Hepatocyte (in vitro differentiated cells): ENCODE data around the gene PELI3. TPM values are rescaled to one million over a fixed set of nuclear protein-coding genes. Genes with fewer than 3 reads are reported as not detected.

ENCODE experiments used
- DNase-seq: peaks from one replicate; pipeline ENCODE4 v3.0.0-alpha.2; 2016; ENCODE audit warnings: low spot score
- H2AFZ ChIP-seq: fragments of 200-600 bp; sonication (generic); 2 replicates; pipeline ENCODE4 v1.6.0; 2016; ENCODE audit warnings: antibody characterized with exemption, mild to moderate bottlenecking
- H3K27ac ChIP-seq: fragments of 200-600 bp; sonication (generic); 2 replicates; pipeline ENCODE4 v1.5.1; 2016; ENCODE audit warnings: mild to moderate bottlenecking
- H3K27me3 ChIP-seq: fragments of 200-600 bp; sonication (generic); 2 replicates; pipeline ENCODE4 v1.6.1; 2016
- H3K36me3 ChIP-seq: fragments of 200-600 bp; sonication (generic); replicated peaks from 2 replicates; pipeline ENCODE4 v1.5.1; 2016; ENCODE audit warnings: low read depth; ENCODE audit not compliant: insufficient read depth
- H3K4me1 ChIP-seq: fragments of 200-600 bp; sonication (generic); 2 replicates; pipeline ENCODE4 v1.5.1; 2016; ENCODE audit warnings: mild to moderate bottlenecking, moderate library complexity; ENCODE audit not compliant: insufficient read depth
- H3K4me2 ChIP-seq: fragments of 200-600 bp; sonication (generic); 2 replicates; pipeline ENCODE4 v1.6.0; 2016
- H3K4me3 ChIP-seq: fragments of 200-600 bp; sonication (generic); 2 replicates; pipeline ENCODE4 v1.5.1; 2016; ENCODE audit warnings: mild to moderate bottlenecking
- H3K79me2 ChIP-seq: fragments of 200-600 bp; sonication (generic); 2 replicates; pipeline ENCODE4 v1.6.0; 2017; ENCODE audit warnings: mild to moderate bottlenecking
- H3K9me2 ChIP-seq: fragments of 200-600 bp; sonication (generic); replicated peaks from 2 replicates; pipeline ENCODE4 v1.6.0; 2017; ENCODE audit warnings: mild to moderate bottlenecking; ENCODE audit not compliant: insufficient read depth
- H3K9me3 ChIP-seq: fragments of 200-600 bp; sonication (generic); 2 replicates; pipeline ENCODE4 v1.5.1; 2016; ENCODE audit warnings: low read depth, mild to moderate bottlenecking
- H4K20me1 ChIP-seq: fragments of 200-600 bp; sonication (generic); 2 replicates; pipeline ENCODE4 v1.6.0; 2016; ENCODE audit warnings: mild to moderate bottlenecking; ENCODE audit not compliant: insufficient read depth, poor library complexity, severe bottlenecking
- CTCF ChIP-seq: fragments of 200-600 bp; sonication (generic); IDR thresholded peaks from 2 replicates; pipeline ENCODE4 v1.5.1; 2016; ENCODE audit warnings: antibody characterized with exemption, mild to moderate bottlenecking; ENCODE audit not compliant: poor library complexity
- EZH2 ChIP-seq: fragments of 200-600 bp; sonication (generic); IDR thresholded peaks from 2 replicates; pipeline ENCODE4 v1.6.1; 2016; ENCODE audit warnings: antibody characterized with exemption, mild to moderate bottlenecking, borderline replicate concordance
- EZH2phosphoT487 ChIP-seq: fragments of 200-600 bp; sonication (generic); IDR thresholded peaks from one replicate; pipeline ENCODE4 v1.6.1; 2018; ENCODE audit warnings: antibody characterized with exemption, mild to moderate bottlenecking, low read depth, moderate library complexity; ENCODE audit not compliant: unreplicated experiment, severe bottlenecking
- WGBS: methylation state at CpG from one replicate; pipeline ENCODE4 v1.1.6; 2016; ENCODE audit warnings: low lambda C conversion rate; ENCODE audit errors: missing lambda C conversion rate; 5-methylcytosine and 5-hydroxymethylcytosine counted together
- polyA plus RNA-seq: library from polyadenylated mRNA; unstranded; fragments of >200 nt; fragmentation: Nextera tagmentation; extraction: Ambion mirVana; gene quantifications from 2 replicates; pipeline ENCODE4 v1.2.1, GENCODE V29; 2016
- total RNA-seq: library from RNA; depleted of rRNA; stranded (reverse); fragments of >200 nt; gene quantifications from 2 replicates; pipeline ENCODE4 v1.2.3, GENCODE V29; 2014

Gene PELI3
- total and polyA plus RNA-seq, 2 experiments from 2014 or later: 6.7 to 10.9 TPM

DNA sequence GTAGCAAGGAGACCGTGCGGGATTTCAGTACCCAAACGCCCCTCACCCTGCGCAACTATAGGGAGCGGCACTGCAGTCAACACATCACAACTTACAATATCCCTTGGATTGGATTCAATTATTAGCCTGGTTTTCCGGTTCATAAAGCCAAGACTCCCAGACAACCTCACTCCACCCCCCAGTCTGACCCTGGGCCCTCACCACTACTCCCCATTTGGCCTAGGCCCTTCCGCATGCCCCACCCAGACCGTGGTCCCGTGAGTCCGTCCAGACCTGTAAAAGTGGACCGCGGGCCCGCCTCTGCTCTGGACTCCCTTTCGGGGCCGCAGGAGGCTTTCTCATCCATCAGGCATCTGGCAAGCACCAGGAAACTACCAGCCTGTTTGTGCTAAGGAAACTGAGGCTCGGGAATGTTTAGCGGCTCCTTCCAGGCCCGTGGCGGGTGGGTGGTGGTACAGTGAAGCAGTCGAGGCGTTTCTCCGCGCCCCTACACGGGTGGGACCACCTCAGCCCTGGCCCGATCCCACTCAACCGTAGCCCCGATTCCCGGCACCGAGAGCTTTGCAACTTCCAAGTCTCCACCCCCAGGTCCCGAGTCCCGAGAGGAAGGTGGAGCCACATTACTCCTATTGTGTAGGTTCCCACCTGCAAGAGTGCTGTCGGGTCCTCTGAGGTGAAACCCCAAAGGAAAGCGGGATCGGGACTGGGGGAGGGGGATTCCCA, 12.8 kb downstream of the PELI3 start:
- Histone ChIP-seq H3K27ac (peak overlapping the region; percentile 95), H3K4me2 (peak overlapping the region; percentile 97), H3K9me3 (no peaks in the 10 kb centered on the region), H3K4me3 (peak overlapping the region; percentile 31), H2AFZ (peak overlapping the region; percentile 73), H3K36me3 (no peaks in the 10 kb centered on the region), H3K4me1 (peaks cover 11% of the 10 kb centered on the region), H3K79me2 (peaks cover 21% of the 10 kb centered on the region), H3K27me3 (no peaks in the 10 kb centered on the region), H3K9me2 (no peaks in the 10 kb centered on the region), H4K20me1 (peaks cover 4% of the 10 kb centered on the region)
- DNase-seq: peak; percentile 55
- WGBS: 2% methylated on average over 34 of the region's 34 CpGs
- no peak for TF ChIP-seq EZH2phosphoT487
- no peak for TF ChIP-seq EZH2
- no peak for TF ChIP-seq CTCF

GRCh38 chr11:66480117-66480938, 13.6 kb downstream of the PELI3 start, which contains the start of gene DPP3:
Gene DPP3 (plus strand): TSS chr11:66480434. CDS start chr11:66482201, 1,767 bp downstream.
- no peaks in the 10 kb centered on the region for H3K9me2 ChIP-seq
- peak within 1 kb of the TSS; percentile 73 for H2AFZ ChIP-seq
- peaks cover 4% of the 10 kb centered on the region for H4K20me1 ChIP-seq
- no peaks in the 10 kb centered on the region for H3K9me3 ChIP-seq
- H3K79me2 ChIP-seq: peaks cover 21% of the 10 kb centered on the region
- peak within 1 kb of the TSS; percentile 95 for H3K27ac ChIP-seq
- H3K36me3 ChIP-seq: no peaks in the 10 kb centered on the region
- TF ChIP-seq CTCF (no peak), EZH2 (no peak), EZH2phosphoT487 (no peak)
- H3K27me3 ChIP-seq: no peaks in the 10 kb centered on the region
- under 1% methylated on average over 40 of the region's 62 CpGs for WGBS
- H3K4me2 ChIP-seq: peak within 1 kb of the TSS; percentile 97
- peak within 1 kb of the TSS; percentile 31 for H3K4me3 ChIP-seq
- peaks cover 11% of the 10 kb centered on the region for H3K4me1 ChIP-seq
- DNase-seq: peak; percentile 99

GRCh38 chr11:66484806-66485380, 18.2 kb downstream of the PELI3 start:
- H3K36me3 ChIP-seq: no peaks in the 10 kb centered on the region
- no peaks in the 10 kb centered on the region for H3K9me2 ChIP-seq
- TF ChIP-seq CTCF: no peak
- TF ChIP-seq EZH2phosphoT487: no peak
- no peak for TF ChIP-seq EZH2
- H3K4me3 ChIP-seq: no peak overlapping the region
- no peak overlapping the region for H2AFZ ChIP-seq
- no peak for DNase-seq
- no peaks in the 10 kb centered on the region for H4K20me1 ChIP-seq
- H3K9me3 ChIP-seq: no peaks in the 10 kb centered on the region
- H3K4me2 ChIP-seq: no peak overlapping the region
- peaks cover 10% of the 10 kb centered on the region for H3K79me2 ChIP-seq
- no peak overlapping the region for H3K27ac ChIP-seq
- H3K27me3 ChIP-seq: no peaks in the 10 kb centered on the region
- H3K4me1 ChIP-seq: peaks cover 2% of the 10 kb centered on the region
- WGBS: 90% methylated on average over 7 of the region's 7 CpGs
